Large intestine (tissue), 3 donors: Measurements from ENCODE around the gene TAS1R2. TPM values are rescaled to one million over a fixed set of nuclear protein-coding genes. Genes with fewer than 3 reads are reported as not detected.

Experiments used
- DNase-seq, 2 donors: peaks; one replicate each; pipeline versions ENCODE4 v3.0.0 to v3.0.0-alpha.2; 2013
- H3K27ac ChIP-seq: one replicate; pipeline ENCODE4 v1.5.1; 2013; ENCODE audit warnings: low read length
- H3K27me3 ChIP-seq: 2 replicates; pipeline ENCODE4 v1.6.1; 2013; ENCODE audit warnings: low read length; ENCODE audit not compliant: control insufficient read depth, insufficient read depth
- H3K36me3 ChIP-seq: 2 replicates; pipeline ENCODE4 v1.6.1; 2013; ENCODE audit warnings: low read length; ENCODE audit not compliant: control insufficient read depth, insufficient read depth
- H3K4me1 ChIP-seq: one replicate; pipeline ENCODE4 v1.6.1; 2013; ENCODE audit warnings: low read length; ENCODE audit not compliant: control insufficient read depth, insufficient read depth
- H3K4me3 ChIP-seq: one replicate; pipeline ENCODE4 v1.5.1; 2013; ENCODE audit warnings: low read length
- H3K9me3 ChIP-seq: one replicate; pipeline ENCODE4 v1.6.1; 2013; ENCODE audit warnings: mild to moderate bottlenecking, low read depth, low read length, moderate library complexity; ENCODE audit not compliant: control insufficient read depth
- WGBS: methylation state at CpG from one replicate; pipeline ENCODE4 v1.1.5; 2013; ENCODE audit warnings: low lambda C conversion rate; ENCODE audit not compliant: insufficient coverage; 5-methylcytosine and 5-hydroxymethylcytosine counted together
- polyA plus RNA-seq: library from polyadenylated mRNA; unstranded; fragments of 120-200 nt; gene quantifications from one replicate; pipeline ENCODE4 v1.2.1, GENCODE V29; 2013

TAS1R2 gene
- polyA plus RNA-seq, 1 donor: not detected

GRCh38 chr1:18828224-18828623 is 31.2 kb downstream of the TAS1R2 start:
- 67% methylated on average over 1 of the region's 2 CpGs for WGBS

GRCh38 chr1:18823438-18823837 is 36.0 kb downstream of the TAS1R2 start:
- no peak overlapping the region for H3K27ac ChIP-seq
- H3K36me3 ChIP-seq: no peaks in the 10 kb centered on the region
- WGBS: no CpG with 5 or more reads among the region's 6 CpGs

More at GRCh38 chr1:18828224-18828623, 31.2 kb downstream of the TAS1R2 start:
- no peak for DNase-seq
- Histone ChIP-seq H3K4me3 (no peak overlapping the region), H3K4me1 (no peaks in the 10 kb centered on the region), H3K9me3 (no peaks in the 10 kb centered on the region), H3K27me3 (no peaks in the 10 kb centered on the region), H3K36me3 (no peaks in the 10 kb centered on the region), H3K27ac (no peak overlapping the region)

GRCh38 chr1:18820791-18821641 is 38.4 kb downstream of the TAS1R2 start:
- WGBS: no CpG with 5 or more reads among the region's 22 CpGs
- Histone ChIP-seq H3K4me3 (no peak overlapping the region), H3K27ac (no peak overlapping the region), H3K36me3 (no peaks in the 10 kb centered on the region), H3K4me1 (no peaks in the 10 kb centered on the region), H3K27me3 (peaks cover 32% of the 10 kb centered on the region), H3K9me3 (no peaks in the 10 kb centered on the region)
- peak; percentile 39 to 46 for DNase-seq

More at GRCh38 chr1:18823438-18823837, 36.0 kb downstream of the TAS1R2 start:
- no peak for DNase-seq
- H3K9me3 ChIP-seq: no peaks in the 10 kb centered on the region
- H3K4me3 ChIP-seq: no peak overlapping the region
- H3K4me1 ChIP-seq: no peaks in the 10 kb centered on the region
- H3K27me3 ChIP-seq: peaks cover 23% of the 10 kb centered on the region

GRCh38 chr1:18819986-18820790 is 39.3 kb downstream of the TAS1R2 start:
- peaks cover 32% of the 10 kb centered on the region for H3K27me3 ChIP-seq
- no peak overlapping the region for H3K4me3 ChIP-seq
- H3K9me3 ChIP-seq: no peaks in the 10 kb centered on the region
- H3K36me3 ChIP-seq: no peaks in the 10 kb centered on the region
- DNase-seq: no peak
- H3K4me1 ChIP-seq: no peaks in the 10 kb centered on the region
- H3K27ac ChIP-seq: no peak overlapping the region
- WGBS: no CpG with 5 or more reads among the region's 38 CpGs

GRCh38 chr1:18819203-18819602 is 40.3 kb downstream of the TAS1R2 start:
- no CpG with 5 or more reads among the region's 12 CpGs for WGBS
- no peak overlapping the region for H3K27ac ChIP-seq
- peaks cover 36% of the 10 kb centered on the region for H3K27me3 ChIP-seq
- no peaks in the 10 kb centered on the region for H3K36me3 ChIP-seq
- no peaks in the 10 kb centered on the region for H3K9me3 ChIP-seq
- DNase-seq: no peak
- H3K4me3 ChIP-seq: no peak overlapping the region
- no peaks in the 10 kb centered on the region for H3K4me1 ChIP-seq

- 70% methylated on average over 2 of the region's 22 CpGs for WGBS
- DNase-seq: no peak
Measured at GRCh38 chr1:18817795-18818435, 41.5 kb downstream of the TAS1R2 start.

GRCh38 chr1:18817316-18817715 is 42.1 kb downstream of the TAS1R2 start:
- H3K4me1 ChIP-seq: no peaks in the 10 kb centered on the region
- H3K4me3 ChIP-seq: no peak overlapping the region
- H3K36me3 ChIP-seq: no peaks in the 10 kb centered on the region
- H3K27me3 ChIP-seq: peaks cover 36% of the 10 kb centered on the region
- H3K9me3 ChIP-seq: no peaks in the 10 kb centered on the region
- WGBS: 43% methylated on average over 1 of the region's 3 CpGs
- no peak overlapping the region for H3K27ac ChIP-seq
- no peak for DNase-seq

More at GRCh38 chr1:18817795-18818435, 41.5 kb downstream of the TAS1R2 start:
- Histone ChIP-seq H3K4me3 (no peak overlapping the region), H3K36me3 (no peaks in the 10 kb centered on the region), H3K4me1 (no peaks in the 10 kb centered on the region), H3K27ac (no peak overlapping the region), H3K9me3 (no peaks in the 10 kb centered on the region), H3K27me3 (peaks cover 36% of the 10 kb centered on the region)

- no peak for DNase-seq
- no peak overlapping the region for H3K27ac ChIP-seq
- no peaks in the 10 kb centered on the region for H3K4me1 ChIP-seq
- no peak overlapping the region for H3K4me3 ChIP-seq
- no peaks in the 10 kb centered on the region for H3K36me3 ChIP-seq
- H3K27me3 ChIP-seq: peaks cover 36% of the 10 kb centered on the region
- WGBS: no CpG with 5 or more reads among the region's 2 CpGs
- no peaks in the 10 kb centered on the region for H3K9me3 ChIP-seq
Measured at GRCh38 chr1:18816808-18817207, 42.7 kb downstream of the TAS1R2 start.

- Histone ChIP-seq H3K36me3 (no peaks in the 10 kb centered on the region), H3K27ac (no peak overlapping the region), H3K4me3 (no peak overlapping the region), H3K9me3 (no peaks in the 10 kb centered on the region), H3K4me1 (no peaks in the 10 kb centered on the region), H3K27me3 (peaks cover 37% of the 10 kb centered on the region)
- no CpG with 5 or more reads among the region's 10 CpGs for WGBS
- DNase-seq: no peak
Measured at GRCh38 chr1:18814874-18815531, 44.5 kb downstream of the TAS1R2 start.

- Histone ChIP-seq H3K27ac (no peak overlapping the region), H3K4me1 (no peaks in the 10 kb centered on the region), H3K27me3 (peaks cover 33% of the 10 kb centered on the region), H3K36me3 (no peaks in the 10 kb centered on the region), H3K9me3 (no peaks in the 10 kb centered on the region), H3K4me3 (no peak overlapping the region)
- WGBS: no CpG with 5 or more reads among the region's 6 CpGs
- DNase-seq: no peak
Measured at GRCh38 chr1:18814425-18814824, 45.0 kb downstream of the TAS1R2 start.
